CD4-positive, alpha-beta T cell treated with Interleukin-21 for 1 hour (primary cell): ENCODE measurements around the gene PIK3C3.
"Not testable (repeated sequence)": the region's sequence is repeated elsewhere in the genome, so short reads cannot be mapped to it uniquely, and the experiment has no call there.

ENCODE experiments used
- DNase-seq: peaks from one replicate; pipeline ENCODE4 v3.0.0-alpha.2; 2020

PIK3C3 gene

GRCh38 chr18:42080340-42080739 is 125.3 kb downstream of the PIK3C3 start:
- DNase-seq, result no peak

- DNase-seq, result no peak
Observed at GRCh38 chr18:42082415-42083234, 127.6 kb downstream of the PIK3C3 start.

GRCh38 chr18:42086288-42086687 is 131.3 kb downstream of the PIK3C3 start:
- DNase-seq, result no peak

- DNase-seq, result no peak
Observed at GRCh38 chr18:42087235-42087634, 132.2 kb downstream of the PIK3C3 start.

GRCh38 chr18:42087876-42088275 is 132.8 kb downstream of the PIK3C3 start:
- no peak for DNase-seq

- DNase-seq, result no peak
Observed at GRCh38 chr18:42092848-42093247, 137.8 kb downstream of the PIK3C3 start.

GRCh38 chr18:42094875-42095274 is 139.8 kb downstream of the PIK3C3 start:
- no peak for DNase-seq

GRCh38 chr18:42095732-42096377 is 140.8 kb downstream of the PIK3C3 start:
- no peak for DNase-seq

GRCh38 chr18:42100248-42100647 is 145.2 kb downstream of the PIK3C3 start:
- DNase-seq, result no peak

GRCh38 chr18:42100911-42101310 is 145.9 kb downstream of the PIK3C3 start:
- no peak for DNase-seq

- no peak for DNase-seq
Observed at GRCh38 chr18:42105394-42105793, 150.4 kb downstream of the PIK3C3 start.

- no peak for DNase-seq
Observed at GRCh38 chr18:42106784-42107183, 151.8 kb downstream of the PIK3C3 start.

- no peak for DNase-seq
Observed at GRCh38 chr18:42107287-42107686, 152.3 kb downstream of the PIK3C3 start.

- no peak for DNase-seq
Observed at GRCh38 chr18:42107691-42108450, 152.8 kb downstream of the PIK3C3 start.

GRCh38 chr18:42112147-42112546 is 157.1 kb downstream of the PIK3C3 start:
- DNase-seq, result not testable (repeated sequence)

GRCh38 chr18:42112657-42113420 is 157.8 kb downstream of the PIK3C3 start:
- DNase-seq, result no peak

GRCh38 chr18:42113529-42114191 is 158.6 kb downstream of the PIK3C3 start:
- peak; percentile 2 for DNase-seq

- peak; percentile 66 for DNase-seq
Observed at GRCh38 chr18:42114310-42114943, 159.4 kb downstream of the PIK3C3 start.

- DNase-seq, result no peak
Observed at GRCh38 chr18:42126586-42126985, 171.6 kb downstream of the PIK3C3 start.

GRCh38 chr18:42131066-42131929 is 176.3 kb downstream of the PIK3C3 start:
- no peak for DNase-seq

- DNase-seq, result no peak
Observed at GRCh38 chr18:42131930-42132244, 176.9 kb downstream of the PIK3C3 start.
